BE2C (cell line): ENCODE data around the gene ABHD12.

ENCODE experiments used
- DNase-seq: peaks from one replicate; pipeline ENCODE4 v3.0.0-alpha.2; 2020
- H3K27me3 ChIP-seq: fragments of 250-450 bp; sonication (Bioruptor Pico); 2 replicates; pipeline ENCODE4 v1.5.1; 2020; ENCODE audit warnings: mild to moderate bottlenecking
- H3K36me3 ChIP-seq: fragments of 250-450 bp; sonication (Bioruptor Pico); 2 replicates; pipeline ENCODE4 v1.5.1; 2020; ENCODE audit warnings: mild to moderate bottlenecking
- H3K4me1 ChIP-seq: fragments of 250-450 bp; sonication (Bioruptor Pico); 2 replicates; pipeline ENCODE4 v1.5.1; 2020
- H3K4me3 ChIP-seq: 2 replicates; pipeline ENCODE4 v1.5.1; 2011; ENCODE audit warnings: low read depth, low read length
- H3K9me3 ChIP-seq: fragments of 250-450 bp; sonication (Bioruptor Pico); 2 replicates; pipeline ENCODE4 v1.5.1; 2020
- CTCF ChIP-seq: IDR thresholded peaks from 2 replicates; pipeline ENCODE4 v1.5.1; 2012; ENCODE audit warnings: mild to moderate bottlenecking, low read depth, low read length

Gene ABHD12

GRCh38 chr20:25279403-25279802 lies 111.2 kb downstream of the ABHD12 start:
- no peak overlapping the region for H3K4me3 ChIP-seq
- H3K4me1 ChIP-seq = peaks cover 7% of the 10 kb centered on the region
- H3K27me3 ChIP-seq = no peaks in the 10 kb centered on the region
- no peaks in the 10 kb centered on the region for H3K9me3 ChIP-seq
- no peak for DNase-seq
- TF ChIP-seq CTCF = no peak
- peaks cover 65% of the 10 kb centered on the region for H3K36me3 ChIP-seq

GRCh38 chr20:25278636-25279361 lies 111.8 kb downstream of the ABHD12 start:
- H3K4me1 ChIP-seq = peaks cover 11% of the 10 kb centered on the region
- H3K27me3 ChIP-seq = no peaks in the 10 kb centered on the region
- H3K4me3 ChIP-seq = no peak overlapping the region
- no peaks in the 10 kb centered on the region for H3K9me3 ChIP-seq
- DNase-seq = peak; percentile 4
- TF ChIP-seq CTCF = no peak
- H3K36me3 ChIP-seq = peaks cover 65% of the 10 kb centered on the region

GRCh38 chr20:25277941-25278521 lies 112.6 kb downstream of the ABHD12 start:
- TF ChIP-seq CTCF = no peak
- no peaks in the 10 kb centered on the region for H3K9me3 ChIP-seq
- H3K36me3 ChIP-seq = peaks cover 65% of the 10 kb centered on the region
- H3K4me1 ChIP-seq = peaks cover 11% of the 10 kb centered on the region
- no peaks in the 10 kb centered on the region for H3K27me3 ChIP-seq
- H3K4me3 ChIP-seq = no peak overlapping the region
- peak; percentile 4 for DNase-seq

GRCh38 chr20:25277051-25277801 lies 113.4 kb downstream of the ABHD12 start:
- Histone ChIP-seq H3K4me1 (peaks cover 11% of the 10 kb centered on the region), H3K36me3 (peaks cover 65% of the 10 kb centered on the region), H3K27me3 (no peaks in the 10 kb centered on the region), H3K4me3 (no peak overlapping the region), H3K9me3 (no peaks in the 10 kb centered on the region)
- DNase-seq = peak; percentile 13
- no peak for TF ChIP-seq CTCF

- H3K36me3 ChIP-seq = peaks cover 66% of the 10 kb centered on the region
- peaks cover 11% of the 10 kb centered on the region for H3K4me1 ChIP-seq
- H3K27me3 ChIP-seq = no peaks in the 10 kb centered on the region
- no peaks in the 10 kb centered on the region for H3K9me3 ChIP-seq
- DNase-seq = peak; percentile 7
- H3K4me3 ChIP-seq = no peak overlapping the region
- no peak for TF ChIP-seq CTCF
Measured at GRCh38 chr20:25276533-25277050, 114.0 kb downstream of the ABHD12 start.
